ENCODE measurements around the gene IRAK1. TPM values are rescaled to one million over a fixed set of nuclear protein-coding genes. Genes with fewer than 3 reads are reported as not detected.

Gene IRAK1
- total and polyA plus RNA-seq, 2 of the 13 experiments (the other 11 are each of a cell fraction or from before 2014, with no cell fraction given), result 57.7 to 77.3 TPM

DNA sequence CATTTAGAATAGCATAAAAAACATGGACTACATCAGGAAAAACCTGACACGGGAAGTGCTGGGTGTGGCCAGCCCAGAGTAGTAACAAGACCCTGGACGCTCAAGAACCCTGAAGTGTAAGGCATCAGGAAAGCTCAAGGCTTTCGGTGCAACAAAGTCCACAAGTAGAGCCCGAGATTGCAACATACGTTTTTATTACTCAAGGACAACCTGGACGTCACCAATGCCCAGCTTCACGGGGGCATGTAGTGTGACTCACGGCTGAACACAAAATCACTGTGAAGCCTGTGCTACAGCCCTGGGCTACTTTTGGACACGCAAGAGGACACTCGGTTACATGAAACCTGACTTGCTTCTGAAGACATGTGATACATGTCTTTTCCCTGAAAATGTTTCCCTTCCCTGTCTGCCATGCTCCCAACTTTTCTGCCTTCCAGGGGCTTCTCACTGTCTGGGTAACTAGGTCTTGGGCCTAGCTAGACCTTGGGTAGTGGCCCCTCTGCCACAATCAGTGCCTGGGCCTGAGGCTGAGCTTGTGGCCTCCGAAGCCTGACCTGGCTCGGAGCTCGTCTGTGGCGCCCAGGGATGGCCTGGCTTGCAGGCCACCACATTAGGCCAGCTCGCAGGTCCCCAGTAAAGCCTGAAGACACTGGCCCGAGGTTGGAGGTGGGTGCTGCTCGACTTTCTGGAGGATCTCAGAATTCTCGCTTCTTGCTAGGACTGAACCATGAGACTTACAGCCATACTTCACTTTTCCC is 9.2 kb downstream of the IRAK1 start:
- Histone ChIP-seq H2AFZ (ENCODE audit: low read length) (no peak overlapping the region), H3K4me3 (replicated peaks in 1 of 3; ENCODE audit: insufficient read depth in 1 of 3, low read depth in 2 of 3, low read length in 3 of 3) (no peak overlapping the region), H3K9ac (ENCODE audit: insufficient read depth, low read depth, low read length) (no peak overlapping the region), H4K20me1 (ENCODE audit: insufficient read depth, low read length) (no peaks in the 10 kb centered on the region), H3K27ac (ENCODE audit: extremely low read length, insufficient read depth, low read length) (peak overlapping the region; percentile 55), H3K36me3 (replicated peaks in 1 of 2; ENCODE audit: control insufficient read depth in 1 of 2, insufficient read depth in 2 of 2, low read length in 2 of 2) (no peaks in the 10 kb centered on the region), H3K9me3 (ENCODE audit: low read length) (no peaks in the 10 kb centered on the region), H3K4me1 (ENCODE audit: insufficient read depth, low read length) (peaks cover 43% of the 10 kb centered on the region), H3K4me2 (ENCODE audit: low read depth, low read length) (no peak overlapping the region), H3K27me3 (ENCODE audit: control insufficient read depth in 1 of 2, insufficient read depth in 2 of 2, low read length in 2 of 2) (no peaks in the 10 kb centered on the region), H3K79me2 (ENCODE audit: insufficient read depth, low read length) (no peaks in the 10 kb centered on the region)
- in situ Hi-C loops (cut with HindIII; ENCODE audit: extremely low pct_ligation_motif_present, low pct_unique_long_range_greater_than_20kb) (loop anchor here (5.0 kb wide), 2 partner anchors 38 to 42 kb away; partner anchors contain the start of genes HCFC1 and TMEM187), intact Hi-C loops (cut with micrococcal nuclease; ENCODE audit: unreplicated experiment) (loop anchor here (5.0 kb wide), 1 partner anchor 42 kb away; no protein-coding TSS in a partner anchor)
- 73% methylated on average over 3 of the region's 18 CpGs for WGBS (ENCODE audit: low lambda C conversion rate)
- POLR2A ChIA-PET, result interaction anchor here (0.9 to 1.7 kb wide), 7 partner anchors 8 to 82 kb away, joined by 3 to 11 read pairs (median 5); partner anchors contain the start of gene IRAK1
- DNase-seq (ENCODE audit: low spot score), result peak; percentile 66
- CTCF ChIA-PET (ENCODE audit: low intra/inter-chr PET ratio, low total read pairs), result no interaction called here
- peak; percentile 20; the same call in 1 of the 3 replicates for ATAC-seq
- FAIRE-seq, result no peak
- TSS peak; percentile 69 for BruUV-seq (replicated peaks)
- TF ChIP-seq ZNF687 (CRISPR knock-in tag; IDR thresholded peaks at IDR 0.05), result 0 out of 2 replicates have a peak, but pooled peaks have one; percentile 12
- no peak for TF ChIP-seq EED (CRISPR knock-in tag; IDR thresholded peaks at IDR 0.05)
- peak; percentile 23; the same call in 1 of the 2 replicates for TF ChIP-seq FOXK1 (CRISPR knock-in tag; IDR thresholded peaks at IDR 0.05; ENCODE audit: borderline replicate concordance, low read depth)
- no peak for TF ChIP-seq SP1 (IDR thresholded peaks at IDR 0.05)
- TF ChIP-seq SP1 (CRISPR knock-in tag; IDR thresholded peaks at IDR 0.05), result no peak
- no peak for TF ChIP-seq TP53 (CRISPR knock-in tag; conservative IDR thresholded peaks at IDR 0.05)
- peak; percentile 86 for TF ChIP-seq FOSL2 (CRISPR knock-in tag; IDR thresholded peaks at IDR 0.05)
- TF ChIP-seq SIN3B (IDR thresholded peaks at IDR 0.05; ENCODE audit: low read length), result no peak
- no peak for TF ChIP-seq SP4 (CRISPR knock-in tag; IDR thresholded peaks at IDR 0.05)
- TF ChIP-seq POLR2AphosphoS5 (IDR thresholded peaks at IDR 0.05; ENCODE audit: low read depth, low read length), result 0 out of 2 replicates have a peak, but pooled peaks have one; percentile 13
- peak; percentile 64; the same call in 1 of the 2 replicates for TF ChIP-seq ZNF121 (CRISPR knock-in tag; IDR thresholded peaks at IDR 0.05)
- TF ChIP-seq MED1 (CRISPR knock-in tag; IDR thresholded peaks at IDR 0.05), result 0 out of 2 replicates have a peak, but pooled peaks have one; percentile 22
- peak; percentile 24; the same call in 1 of the 2 replicates for TF ChIP-seq FOXA3 (CRISPR knock-in tag; IDR thresholded peaks at IDR 0.05)
- TF ChIP-seq THAP11 (CRISPR knock-in tag; IDR thresholded peaks at IDR 0.05), result 0 out of 2 replicates have a peak, but pooled peaks have one; percentile 22
- no peak for TF ChIP-seq KDM2A (CRISPR knock-in tag; IDR thresholded peaks at IDR 0.05; ENCODE audit: borderline replicate concordance, low read depth)
- TF ChIP-seq ZFP62 (CRISPR knock-in tag; IDR thresholded peaks at IDR 0.05), result no peak
- TF ChIP-seq CEBPG (CRISPR knock-in tag; IDR thresholded peaks at IDR 0.05), result peak; percentile 76
- TF ChIP-seq, protein P1, sequence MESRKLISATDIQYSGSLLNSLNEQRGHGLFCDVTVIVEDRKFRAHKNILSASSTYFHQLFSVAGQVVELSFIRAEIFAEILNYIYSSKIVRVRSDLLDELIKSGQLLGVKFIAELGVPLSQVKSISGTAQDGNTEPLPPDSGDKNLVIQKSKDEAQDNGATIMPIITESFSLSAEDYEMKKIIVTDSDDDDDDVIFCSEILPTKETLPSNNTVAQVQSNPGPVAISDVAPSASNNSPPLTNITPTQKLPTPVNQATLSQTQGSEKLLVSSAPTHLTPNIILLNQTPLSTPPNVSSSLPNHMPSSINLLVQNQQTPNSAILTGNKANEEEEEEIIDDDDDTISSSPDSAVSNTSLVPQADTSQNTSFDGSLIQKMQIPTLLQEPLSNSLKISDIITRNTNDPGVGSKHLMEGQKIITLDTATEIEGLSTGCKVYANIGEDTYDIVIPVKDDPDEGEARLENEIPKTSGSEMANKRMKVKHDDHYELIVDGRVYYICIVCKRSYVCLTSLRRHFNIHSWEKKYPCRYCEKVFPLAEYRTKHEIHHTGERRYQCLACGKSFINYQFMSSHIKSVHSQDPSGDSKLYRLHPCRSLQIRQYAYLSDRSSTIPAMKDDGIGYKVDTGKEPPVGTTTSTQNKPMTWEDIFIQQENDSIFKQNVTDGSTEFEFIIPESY (CRISPR knock-in tag; IDR thresholded peaks at IDR 0.05), result peak; percentile 41; the same call in 1 of the 2 replicates
- 0 out of 2 replicates have a peak, but pooled peaks have one; percentile 17 for TF ChIP-seq IRF2 (CRISPR knock-in tag; IDR thresholded peaks at IDR 0.05)
- no peak for TF ChIP-seq WIZ (CRISPR knock-in tag; IDR thresholded peaks at IDR 0.05)
- 0 out of 2 replicates have a peak, but pooled peaks have one; percentile 17 for TF ChIP-seq SAP130 (CRISPR knock-in tag; IDR thresholded peaks at IDR 0.05; ENCODE audit: low read depth)

All from HepG2 (cell line).